Measurements from ENCODE around the gene G6PC2.
A peak's percentile ranks its signal among the peaks of the same experiment; 100 is the strongest.
"Not testable (repeated sequence)": the region's sequence is repeated elsewhere in the genome, so short reads cannot be mapped to it uniquely, and the experiment has no call there.

G6PC2 gene

DNA sequence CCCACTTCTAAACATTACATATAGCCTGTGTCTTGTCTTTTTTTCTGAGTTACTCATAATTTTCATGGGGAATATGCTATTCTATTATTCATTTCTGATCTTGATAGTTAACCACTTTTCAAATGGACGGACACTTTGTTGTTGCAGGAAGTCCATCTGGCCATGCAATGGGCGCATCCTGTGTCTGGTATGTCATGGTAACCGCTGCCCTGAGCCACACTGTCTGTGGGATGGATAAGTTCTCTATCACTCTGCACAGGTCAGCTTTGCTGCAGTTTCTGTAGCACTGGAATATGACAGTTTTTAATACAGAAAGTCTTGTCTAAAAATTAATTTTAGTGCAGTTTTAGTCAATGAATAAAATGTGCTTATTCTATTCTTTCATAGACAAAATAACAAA lies 3.3 kb downstream of the G6PC2 start:
- DNase-seq (ENCODE audit: low read depth, low spot score): no peak

DNA sequence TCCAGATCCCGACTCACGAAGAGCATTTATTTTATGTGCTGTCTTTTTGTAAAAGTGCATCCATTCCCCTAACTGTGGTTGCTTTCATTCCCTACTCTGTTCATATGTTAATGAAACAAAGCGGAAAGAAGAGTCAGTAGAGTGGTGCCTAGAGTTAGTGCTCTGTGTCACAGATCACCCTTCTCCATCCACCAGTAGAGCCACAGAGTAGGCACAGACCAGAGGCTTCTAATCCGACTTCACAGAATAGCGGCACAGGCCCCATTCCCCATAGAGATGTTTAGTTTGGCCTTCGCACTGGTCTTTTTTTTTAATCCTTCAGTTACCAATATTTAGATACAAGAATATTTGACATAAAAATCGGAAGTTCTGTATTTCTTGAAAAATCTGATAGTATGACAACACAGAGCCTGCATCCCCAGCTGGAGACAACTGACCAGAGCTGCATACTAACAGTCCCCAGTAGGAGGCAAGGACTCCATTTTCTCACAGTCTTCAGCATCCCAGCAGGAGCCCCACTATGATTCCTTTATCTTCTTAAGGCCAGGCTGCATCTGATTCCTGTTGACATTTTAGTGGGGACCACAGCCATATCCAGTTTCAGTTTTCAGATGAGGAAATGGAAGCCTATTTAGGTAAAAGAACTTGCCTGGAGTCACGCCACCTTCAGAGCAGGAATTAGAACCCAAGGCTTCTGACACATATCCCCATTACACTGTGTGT lies 7.0 kb downstream of the G6PC2 start:
- DNase-seq (ENCODE audit: low read depth, low spot score): peak; percentile 48

DNA sequence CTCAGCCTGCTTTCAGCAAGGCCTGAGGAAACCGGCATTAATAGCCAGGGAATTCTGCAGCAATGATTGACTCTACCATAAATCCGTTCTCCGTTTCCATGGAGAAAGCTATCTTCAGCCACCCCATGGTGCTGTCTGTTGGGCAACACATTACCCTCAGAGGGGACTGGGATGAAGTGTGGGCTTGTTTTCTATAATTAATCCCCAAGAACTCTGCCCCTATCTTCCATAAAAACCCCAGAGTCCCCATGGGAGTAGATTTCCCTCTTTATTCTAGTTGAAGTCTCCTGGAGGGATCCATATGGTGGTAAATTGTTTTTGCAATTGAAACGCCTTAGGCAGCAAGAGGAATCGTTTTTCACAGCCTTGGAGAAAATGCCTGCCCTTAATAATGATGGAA lies 9.2 kb downstream of the G6PC2 start:
- no peak for DNase-seq (ENCODE audit: low read depth, low spot score)

DNA sequence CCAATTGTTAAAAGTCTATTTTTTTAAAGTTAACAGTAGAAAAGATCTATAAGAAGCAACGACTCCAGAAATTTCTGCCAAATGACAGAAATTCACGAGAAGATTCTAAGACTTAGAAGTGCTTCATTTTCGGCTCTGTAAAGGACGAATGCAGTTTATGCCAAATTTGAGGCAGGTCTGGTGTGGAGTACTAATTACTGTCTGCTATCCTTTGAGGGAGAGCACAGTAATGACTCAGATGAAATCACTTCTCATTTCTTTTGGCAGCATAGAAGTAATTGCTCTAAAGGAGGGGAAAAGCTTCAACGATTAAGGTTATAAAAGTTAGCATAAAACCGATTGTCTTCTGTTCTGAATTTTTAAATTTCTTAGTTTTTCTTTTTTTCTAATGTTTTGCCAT lies 11.4 kb downstream of the G6PC2 start:
- no peak for DNase-seq (ENCODE audit: low read depth, low spot score)

GRCh38 chr2:168912901-168913369 lies 11.8 kb downstream of the G6PC2 start:
- DNase-seq (ENCODE audit: low read depth, low spot score): no peak

DNA sequence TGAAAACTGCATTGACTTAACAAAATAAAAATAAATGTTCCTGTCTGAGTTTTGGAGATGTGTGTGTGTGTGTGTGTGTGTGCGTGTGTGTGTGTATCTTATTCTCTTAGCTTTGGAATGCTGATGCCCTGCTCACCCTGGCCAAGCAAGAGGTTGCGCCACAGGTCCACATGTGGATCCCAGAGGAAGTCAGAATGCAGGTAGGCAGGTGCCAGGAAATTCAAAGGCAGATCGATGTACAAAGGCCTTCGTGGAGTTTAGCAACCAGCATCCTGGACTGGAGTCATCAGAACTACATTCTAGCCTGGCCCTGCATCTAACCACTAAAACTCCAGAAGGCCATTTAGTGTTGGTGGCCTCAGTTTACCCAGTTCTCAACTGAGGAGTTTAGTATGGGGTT lies 12.4 kb downstream of the G6PC2 start:
- DNase-seq (ENCODE audit: low read depth, low spot score): no peak

GRCh38 chr2:168915441-168916330 lies 14.6 kb downstream of the G6PC2 start:
- DNase-seq (ENCODE audit: low read depth, low spot score): no peak

DNA sequence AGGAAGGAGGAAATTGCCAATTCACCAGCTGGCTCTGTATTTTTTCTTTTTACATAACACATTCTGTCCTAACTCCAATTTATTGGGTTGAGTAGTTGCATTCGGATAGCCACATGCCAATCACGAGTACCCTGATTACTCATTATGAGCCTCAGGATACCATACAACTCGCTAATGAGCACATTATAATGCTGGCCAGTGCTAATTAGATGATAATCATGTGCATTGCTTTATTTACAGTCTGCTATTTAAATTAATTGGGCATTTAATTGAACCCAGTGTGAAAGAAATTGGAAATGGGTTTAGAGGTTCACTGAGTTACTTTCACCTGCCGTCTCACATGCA lies 15.2 kb downstream of the G6PC2 start:
- no peak for DNase-seq (ENCODE audit: low read depth, low spot score)

DNA sequence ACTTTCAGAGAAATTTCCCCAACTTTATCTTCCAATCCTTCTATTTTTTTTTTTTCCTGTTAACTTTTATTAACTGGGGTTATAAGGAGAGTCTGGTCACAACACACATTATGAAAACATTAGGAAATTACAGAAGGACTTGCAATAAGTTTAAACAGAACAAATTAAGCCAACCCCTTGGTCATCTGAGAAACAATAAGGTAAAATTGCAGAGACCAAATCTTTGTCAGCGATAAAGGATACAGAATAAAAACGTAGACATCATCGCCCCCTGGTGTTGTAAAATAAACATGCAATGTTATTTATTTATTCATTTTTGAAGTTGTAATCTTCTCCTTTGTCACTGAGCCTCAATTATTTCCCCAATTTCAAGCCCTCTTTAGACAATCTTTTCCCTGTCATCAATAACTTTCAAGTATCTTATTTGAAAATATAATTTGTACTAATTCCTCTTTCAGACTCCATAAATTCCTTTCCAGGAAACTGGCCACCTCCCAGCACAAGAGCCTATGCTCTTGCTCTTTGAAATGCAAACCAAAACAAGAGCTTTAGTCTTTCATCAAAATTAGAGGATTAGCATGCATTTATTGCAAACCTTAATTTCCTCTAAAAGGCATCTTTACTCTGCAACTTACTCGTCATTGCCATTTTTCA lies 19.5 kb downstream of the G6PC2 start:
- no peak for DNase-seq (ENCODE audit: low read depth, low spot score)

- no peak for DNase-seq (ENCODE audit: low read depth, low spot score)
These were observed 25.7 kb downstream of the G6PC2 start for GRCh38 chr2:168926621-168927386.

DNA sequence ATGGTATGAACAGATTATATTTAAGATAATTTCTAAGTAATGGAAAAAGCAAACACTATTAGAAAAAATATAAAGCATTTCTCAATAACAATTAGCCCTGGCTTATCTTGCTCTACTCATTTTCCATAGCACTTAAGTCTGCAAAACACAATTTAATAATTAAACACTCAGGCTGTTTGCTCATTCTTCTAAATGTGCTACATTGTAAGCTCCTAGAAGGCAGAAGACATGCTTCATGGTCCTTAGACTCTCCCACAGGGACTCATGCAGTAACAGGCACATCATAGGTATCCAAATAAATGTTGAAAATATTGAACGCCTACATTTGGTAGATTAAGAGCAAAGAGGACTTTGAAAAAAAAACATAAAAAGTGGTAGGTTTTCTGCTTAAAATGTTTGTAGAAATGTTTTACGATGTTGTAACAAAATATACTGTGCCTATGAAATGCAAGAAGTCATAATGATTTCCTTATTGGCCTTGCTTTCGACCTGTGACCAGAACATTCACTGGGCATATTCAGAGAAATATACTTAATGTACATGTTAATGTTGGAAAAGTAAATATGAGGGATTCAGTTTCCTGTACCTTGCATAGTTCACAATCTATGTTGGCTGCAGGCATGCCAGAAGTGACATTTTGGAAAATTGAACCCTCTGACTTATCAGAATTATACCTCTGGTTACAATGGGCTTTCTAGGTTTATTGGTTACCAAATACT lies 27.2 kb downstream of the G6PC2 start:
- no peak for DNase-seq (ENCODE audit: low read depth, low spot score)

- no peak for DNase-seq (ENCODE audit: low read depth, low spot score)
These were observed 27.9 kb downstream of the G6PC2 start for GRCh38 chr2:168929031-168929430.

GRCh38 chr2:168930242-168930641 lies 29.2 kb downstream of the G6PC2 start:
- DNase-seq (ENCODE audit: low read depth, low spot score): no peak

DNA sequence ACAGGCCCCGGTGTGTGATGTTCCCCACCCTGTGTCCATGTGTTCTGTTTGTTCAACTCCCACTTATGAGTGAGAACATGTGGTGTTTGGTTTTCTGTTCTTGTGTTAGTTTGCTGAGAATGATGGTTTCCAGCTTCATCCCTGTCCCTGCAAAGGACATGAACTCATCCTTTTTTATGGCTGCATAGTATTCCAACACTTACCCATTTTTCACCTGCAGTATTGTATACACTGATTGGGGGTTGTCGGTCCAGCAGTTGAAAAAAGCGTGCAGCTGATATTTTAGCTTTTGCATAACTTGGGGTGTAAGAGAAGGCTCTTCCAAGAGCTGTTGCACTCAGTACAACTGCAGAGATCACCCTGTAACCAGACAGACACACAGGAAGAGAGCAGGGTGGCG lies 31.1 kb downstream of the G6PC2 start:
- DNase-seq (ENCODE audit: low read depth, low spot score): not testable (repeated sequence)

DNA sequence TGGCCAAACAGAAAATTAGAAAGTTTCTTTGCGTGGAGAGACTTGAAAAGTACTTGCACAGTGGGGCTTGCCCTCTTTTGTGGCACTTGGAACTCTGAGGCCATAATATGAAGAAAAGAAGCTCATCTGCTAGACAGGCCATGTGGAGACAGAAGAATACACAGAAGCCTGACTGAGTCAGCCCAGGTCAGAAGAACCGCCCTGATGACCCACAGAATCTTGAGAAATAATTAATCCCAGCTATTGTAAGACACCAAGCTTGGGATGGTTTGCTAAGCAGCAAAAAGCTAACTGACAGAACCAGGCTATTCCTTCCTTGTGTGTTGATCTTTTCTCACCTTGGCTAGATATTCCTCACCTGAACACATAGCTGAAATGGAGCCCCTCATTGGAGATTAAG lies 33.7 kb downstream of the G6PC2 start:
- DNase-seq (ENCODE audit: low read depth, low spot score): no peak

DNA sequence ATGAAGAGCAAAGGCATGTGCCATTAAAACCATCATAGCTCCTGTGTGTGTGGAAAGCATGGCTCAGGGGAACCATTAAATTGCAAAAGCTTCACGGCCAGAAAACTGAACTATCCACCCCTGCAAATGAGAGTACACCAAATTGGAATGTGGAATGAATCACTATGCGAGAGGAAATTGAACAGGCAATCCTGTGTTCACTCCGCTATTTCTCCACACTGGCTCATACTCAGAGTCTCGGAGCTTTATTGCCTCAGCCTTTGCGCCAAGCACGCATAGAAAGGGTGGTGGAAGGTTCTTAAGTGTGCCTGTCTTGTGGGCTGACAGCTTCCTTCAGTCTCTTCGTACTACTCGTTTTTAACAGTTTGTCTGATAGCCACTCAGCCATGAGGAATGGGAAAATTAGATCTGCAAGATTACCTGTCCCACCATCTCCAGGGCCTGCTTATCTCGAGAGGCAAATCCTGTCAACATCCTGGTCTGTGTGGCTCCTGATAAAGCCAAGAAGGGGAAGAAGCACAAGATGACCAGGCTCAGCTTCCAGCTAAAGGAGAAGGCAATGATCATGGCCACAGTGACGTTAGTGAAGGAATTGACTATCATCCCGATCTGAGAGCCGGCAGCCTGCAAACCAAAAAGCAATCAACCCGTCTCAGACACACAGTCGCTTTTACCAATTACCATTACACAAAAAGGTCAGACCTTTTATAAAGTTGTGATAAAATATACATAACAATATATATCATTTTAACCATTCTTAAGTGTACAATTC lies 34.9 kb downstream of the G6PC2 start:
- DNase-seq (ENCODE audit: low read depth, low spot score): no peak

DNA sequence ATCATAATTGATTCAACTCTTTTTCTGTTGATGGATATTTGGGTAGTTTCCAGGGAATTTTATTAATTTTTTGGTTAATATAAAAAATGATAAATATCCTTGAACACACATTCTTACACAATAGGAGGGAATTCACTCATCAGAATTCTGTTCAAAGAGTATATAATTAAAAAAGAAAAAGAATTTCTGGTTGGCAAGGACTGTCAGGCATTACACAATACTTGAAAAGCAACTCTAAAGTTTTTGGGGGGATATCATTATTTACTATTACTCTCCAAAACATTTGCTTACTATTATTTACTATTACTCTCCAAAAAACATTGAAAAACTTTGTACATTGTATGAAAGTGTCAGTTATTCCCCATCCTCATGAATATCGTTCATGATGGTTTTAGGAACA lies 38.0 kb downstream of the G6PC2 start:
- no peak for DNase-seq (ENCODE audit: low read depth, low spot score)

- DNase-seq (ENCODE audit: low read depth, low spot score): no peak
These were observed 38.8 kb downstream of the G6PC2 start for GRCh38 chr2:168939918-168940317.

DNA sequence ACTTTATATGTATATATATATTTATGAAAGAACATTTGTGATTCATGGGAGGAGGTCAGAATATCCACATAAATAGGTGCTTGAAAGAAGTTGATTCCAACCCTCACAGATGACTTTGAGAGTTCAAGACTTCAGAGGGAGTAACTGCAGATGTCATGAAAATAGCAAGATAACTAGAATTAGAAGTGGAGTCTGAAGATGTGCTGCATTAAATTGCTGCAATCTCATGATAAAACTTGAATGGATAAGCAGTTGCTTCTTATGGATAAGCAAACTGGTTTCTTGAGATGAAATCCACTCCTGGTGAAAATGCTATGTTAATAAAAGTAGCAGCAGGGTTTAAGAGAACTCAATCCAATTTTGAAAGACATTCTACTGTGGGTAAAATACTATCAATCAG lies 40.2 kb downstream of the G6PC2 start:
- no peak for DNase-seq (ENCODE audit: low read depth, low spot score)

- no peak for DNase-seq (ENCODE audit: low read depth, low spot score)
These were observed 43.0 kb downstream of the G6PC2 start for GRCh38 chr2:168944065-168944464.
